HG03439 (cell line): ENCODE measurements around the gene SMAD4.
"Not testable (repeated sequence)": the region's sequence is repeated elsewhere in the genome, so short reads cannot be mapped to it uniquely, and the experiment has no call there.

Experiments
- ATAC-seq: cut with Tn5 transposase; IDR thresholded peaks from one replicate; pipeline ENCODE4 v1.9.1; 2021; ENCODE audit warnings: mild to moderate bottlenecking, moderate library complexity; ENCODE audit not compliant: unreplicated experiment

The SMAD4 gene

DNA sequence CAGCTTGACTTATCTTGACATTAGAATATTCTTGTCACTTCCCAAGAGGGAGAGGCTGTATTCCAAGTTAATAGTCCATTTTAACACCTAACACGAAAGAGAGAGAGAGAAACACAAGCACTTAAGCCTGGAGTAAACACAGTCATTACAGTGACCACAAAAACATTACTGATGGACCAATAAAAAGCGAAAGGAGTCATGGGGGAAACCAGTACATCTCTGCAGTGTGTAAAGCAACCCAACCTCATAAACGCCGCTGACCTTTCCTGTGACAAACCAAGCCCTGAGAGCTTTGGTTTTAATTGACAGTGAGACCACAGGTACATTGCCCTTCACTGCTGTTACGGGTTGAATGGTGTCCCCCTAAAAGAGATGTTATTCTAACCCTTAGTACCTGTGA, 78.3 kb downstream of the SMAD4 start:
- no peak for ATAC-seq

DNA sequence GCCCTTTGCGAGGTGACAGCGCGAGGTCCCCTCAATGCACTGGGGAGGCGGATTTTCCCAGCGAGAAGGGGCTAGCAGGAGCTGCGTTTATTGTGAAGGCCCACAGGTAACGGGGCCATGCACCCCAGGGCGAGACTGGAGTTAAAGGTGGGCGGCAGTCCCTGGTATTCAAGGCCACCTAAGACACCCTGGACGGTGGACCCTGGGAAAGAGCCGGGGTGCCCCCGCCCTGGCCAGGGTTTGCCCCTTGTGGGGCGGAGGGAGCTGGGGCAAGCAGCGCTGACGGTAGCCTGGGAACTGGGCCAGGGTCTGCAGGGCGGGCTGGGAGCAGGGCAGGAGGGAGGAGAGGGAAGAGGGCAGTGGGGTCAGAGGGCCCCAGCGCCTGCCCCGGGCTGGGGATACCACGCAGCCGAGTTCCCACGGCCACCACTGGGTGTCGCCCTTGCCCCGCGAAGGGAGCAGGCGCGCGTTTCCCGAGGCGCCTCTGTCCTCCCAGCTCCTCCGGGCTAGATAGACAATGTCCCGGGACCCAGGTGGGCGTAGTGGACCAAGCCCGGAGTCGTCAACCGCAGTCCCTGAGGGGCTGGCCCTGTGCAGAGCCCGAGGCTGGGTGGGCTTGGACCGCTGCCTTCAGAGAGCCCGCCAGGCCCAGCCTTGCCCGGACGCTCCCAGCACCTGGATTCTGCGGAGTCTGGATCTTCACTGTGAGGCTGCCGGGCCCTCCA, 80.2 kb downstream of the SMAD4 start:
- ATAC-seq = peak; percentile 79

DNA sequence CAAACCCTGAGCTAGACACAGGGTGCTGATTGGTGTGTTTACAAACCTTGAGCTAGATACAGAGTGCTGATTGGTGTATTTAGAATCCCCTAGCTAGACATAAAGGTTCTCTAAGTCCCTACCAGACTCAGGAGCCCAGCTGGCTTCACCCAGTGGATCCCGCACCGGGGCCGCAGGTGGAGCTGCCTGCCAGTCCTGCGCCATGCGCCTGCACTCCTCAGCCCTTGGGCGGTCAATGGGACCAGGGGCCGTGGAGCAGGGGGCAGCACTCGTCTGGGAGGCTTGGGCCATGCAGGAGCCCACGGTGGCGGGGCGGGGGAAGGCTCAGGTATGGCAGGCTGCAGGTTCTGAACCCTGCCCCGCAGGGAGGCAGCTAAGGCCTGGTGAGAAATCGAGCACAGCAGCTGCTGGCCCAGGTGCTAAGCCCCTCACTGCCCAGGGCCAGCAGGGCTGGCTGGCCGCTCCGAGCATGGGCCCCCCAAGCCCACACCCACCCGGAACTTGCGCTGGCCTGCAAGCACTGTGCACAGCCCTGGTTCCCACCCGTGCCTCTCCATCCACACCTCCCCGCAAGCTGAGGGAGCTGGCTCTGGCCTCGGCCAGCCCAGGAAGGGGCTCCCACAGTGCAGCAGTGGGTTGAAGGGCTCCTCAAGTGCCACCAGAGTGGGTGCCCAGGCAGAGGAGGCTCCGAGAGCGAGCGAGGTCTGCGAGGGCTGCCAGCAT, 81.8 kb downstream of the SMAD4 start:
- not testable (repeated sequence) for ATAC-seq

DNA sequence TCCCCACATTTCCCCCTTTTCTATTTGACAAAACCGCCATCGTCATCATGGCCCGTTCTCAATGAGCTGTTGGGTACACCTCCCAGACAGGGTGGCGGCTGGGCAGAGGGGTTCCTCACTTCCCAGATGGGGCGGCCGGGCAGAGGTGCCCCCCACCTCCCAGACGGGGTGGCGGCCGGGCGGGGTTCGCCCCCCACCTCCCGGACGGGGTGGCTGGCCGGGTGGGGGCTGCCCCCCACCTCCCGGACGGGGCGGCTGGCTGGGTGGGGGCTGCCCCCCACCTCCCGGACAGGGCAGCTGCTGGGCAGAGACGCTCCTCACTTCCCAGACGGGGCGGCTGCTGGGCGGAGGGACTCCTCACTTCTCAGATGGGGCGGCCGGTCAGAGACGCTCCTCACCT, 87.0 kb downstream of the SMAD4 start:
- not testable (repeated sequence) for ATAC-seq

DNA sequence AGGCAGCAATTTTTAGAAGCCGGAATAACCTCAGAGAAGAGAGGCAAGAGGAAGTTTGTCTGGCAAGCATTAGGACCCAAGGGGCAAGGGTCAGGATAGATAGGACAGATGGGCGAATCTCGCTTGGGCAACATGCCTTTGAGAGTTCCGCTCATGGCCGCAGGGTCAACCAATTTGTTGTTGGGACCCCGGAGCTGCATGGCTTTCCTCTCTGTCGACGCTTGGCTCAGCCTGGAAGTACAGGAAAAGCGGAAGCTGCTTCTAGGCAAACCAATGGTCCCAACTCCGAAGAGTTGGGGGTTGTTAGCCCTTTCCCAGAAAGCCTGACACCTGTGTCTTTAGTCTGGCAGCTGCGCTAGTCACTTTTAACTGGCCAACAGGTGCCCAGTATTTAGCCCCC, 89.5 kb downstream of the SMAD4 start:
- not testable (repeated sequence) for ATAC-seq

DNA sequence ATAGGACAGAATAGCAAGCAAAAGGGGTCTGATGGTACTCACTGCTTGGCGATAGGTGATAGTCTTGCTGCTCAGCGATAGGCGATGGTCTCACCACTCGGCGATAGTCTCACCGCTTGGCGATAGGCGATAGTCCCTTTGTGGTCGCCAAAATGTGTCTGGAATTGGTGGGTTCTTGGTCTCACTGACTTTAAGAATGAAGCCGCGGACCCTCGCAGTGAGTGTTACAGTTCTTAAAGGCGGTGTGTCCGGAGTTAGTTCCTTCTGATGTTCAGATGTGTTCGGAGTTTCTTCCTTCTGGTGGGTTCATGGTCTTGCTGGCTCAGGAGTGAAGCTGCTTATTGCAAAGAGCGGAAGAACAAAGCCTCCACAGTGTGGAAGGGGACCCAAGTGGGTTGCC, 90.0 kb downstream of the SMAD4 start:
- not testable (repeated sequence) for ATAC-seq

DNA sequence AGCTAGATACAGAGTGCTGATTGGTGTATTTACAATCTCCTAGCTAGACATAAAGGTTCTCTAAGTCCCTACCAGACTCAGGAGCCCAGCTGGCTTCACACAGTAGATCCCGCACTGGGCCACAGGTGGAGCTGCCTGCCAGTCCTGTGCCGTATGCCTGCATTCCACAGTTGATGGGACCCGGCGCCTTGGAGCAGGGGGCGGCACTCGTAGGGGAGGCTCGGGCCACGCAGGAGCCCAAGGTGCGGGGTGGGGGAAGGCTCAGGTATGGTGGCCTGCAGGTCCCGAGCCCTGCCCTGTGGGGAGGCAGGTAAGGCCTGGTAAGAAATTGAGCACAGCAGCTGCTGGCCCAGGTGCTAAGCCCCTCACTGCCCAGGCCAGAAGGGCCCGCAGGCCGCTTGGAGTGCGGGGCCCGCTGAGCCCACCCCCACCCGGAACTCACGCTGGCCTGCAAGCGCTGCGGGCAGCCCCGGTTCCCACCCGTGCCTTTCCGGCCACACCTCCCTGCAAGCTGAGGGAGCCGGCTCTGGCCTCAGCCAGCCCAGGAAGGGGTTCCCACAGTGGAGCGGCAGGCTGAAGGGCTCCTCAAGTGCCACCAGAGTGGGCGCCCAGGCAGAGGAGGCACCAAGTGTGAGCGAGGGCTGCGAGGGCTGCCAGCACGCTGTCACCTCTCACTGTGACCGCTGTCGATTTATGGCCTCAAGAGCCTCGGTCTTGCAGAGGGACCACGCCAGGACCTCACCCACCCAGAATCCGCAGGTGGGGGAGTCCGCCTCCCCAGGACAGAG, 91.0 kb downstream of the SMAD4 start:
- no peak for ATAC-seq

DNA sequence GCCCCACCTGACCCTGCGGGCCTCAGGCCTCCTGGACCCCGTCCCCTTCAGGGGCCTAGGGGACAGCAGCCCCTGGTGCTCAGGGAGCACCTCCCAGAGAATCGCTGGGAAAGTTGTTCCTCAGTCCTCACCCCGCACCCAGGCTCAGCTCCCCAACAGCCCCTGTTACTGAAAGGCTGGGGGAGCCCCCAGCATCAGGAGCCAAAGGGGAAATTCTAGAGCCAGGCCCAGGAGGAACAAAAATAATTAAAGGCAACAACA, 91.5 kb downstream of the SMAD4 start:
- ATAC-seq = no peak

DNA sequence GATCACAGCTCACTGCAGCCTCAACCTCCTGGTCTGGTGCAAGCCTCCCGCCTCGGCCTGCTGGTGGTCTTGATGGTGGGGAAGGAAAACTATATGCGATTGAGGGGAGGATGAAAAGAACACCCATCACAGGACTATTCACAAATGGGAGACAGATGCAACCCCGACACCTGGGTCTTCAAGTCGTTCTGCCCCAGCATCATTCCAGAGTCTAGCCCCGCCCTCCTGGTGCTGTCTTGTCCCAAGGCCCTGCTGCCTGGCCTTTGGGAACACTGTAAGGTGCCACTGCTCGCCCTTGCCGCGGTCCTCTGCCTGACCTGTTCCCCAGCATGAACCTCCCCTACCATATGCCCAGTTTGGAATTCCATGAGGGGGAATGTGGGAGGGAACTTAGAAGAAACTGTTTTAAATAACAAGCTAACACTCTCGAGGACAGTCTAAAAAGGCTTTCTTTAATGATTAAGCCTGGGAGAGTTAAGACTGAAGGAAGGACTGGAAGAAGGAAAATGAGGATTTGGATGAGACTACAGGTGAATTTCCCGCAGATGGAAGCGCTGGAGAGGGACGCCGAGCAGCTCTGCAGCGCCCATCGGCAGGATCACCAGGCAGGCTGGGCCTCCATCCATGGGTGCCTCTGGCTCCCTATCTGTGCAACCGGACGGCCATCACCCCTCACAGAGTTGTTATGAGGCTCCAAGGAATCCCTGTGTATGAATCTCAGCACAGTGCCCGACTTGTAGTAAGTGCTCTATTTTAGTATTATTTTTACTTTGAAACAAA, 92.4 kb downstream of the SMAD4 start:
- ATAC-seq = no peak

DNA sequence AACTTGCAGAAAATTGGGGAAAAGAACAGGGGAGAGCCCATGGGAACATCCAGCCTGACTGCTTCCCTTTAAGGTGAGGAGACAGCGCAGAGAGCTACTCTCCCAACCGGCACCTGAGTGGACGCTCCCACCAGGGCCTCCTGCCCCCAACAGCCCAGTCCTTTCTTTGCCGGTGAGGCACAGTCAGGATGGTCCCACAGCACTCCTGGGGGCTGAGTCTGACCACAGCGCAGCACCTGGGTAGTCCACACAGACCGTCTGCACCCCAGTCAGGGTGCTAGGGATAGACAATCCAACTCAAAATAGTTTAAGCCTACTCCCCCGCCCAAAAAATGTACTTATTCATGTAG, 93.0 kb downstream of the SMAD4 start:
- ATAC-seq = no peak

DNA sequence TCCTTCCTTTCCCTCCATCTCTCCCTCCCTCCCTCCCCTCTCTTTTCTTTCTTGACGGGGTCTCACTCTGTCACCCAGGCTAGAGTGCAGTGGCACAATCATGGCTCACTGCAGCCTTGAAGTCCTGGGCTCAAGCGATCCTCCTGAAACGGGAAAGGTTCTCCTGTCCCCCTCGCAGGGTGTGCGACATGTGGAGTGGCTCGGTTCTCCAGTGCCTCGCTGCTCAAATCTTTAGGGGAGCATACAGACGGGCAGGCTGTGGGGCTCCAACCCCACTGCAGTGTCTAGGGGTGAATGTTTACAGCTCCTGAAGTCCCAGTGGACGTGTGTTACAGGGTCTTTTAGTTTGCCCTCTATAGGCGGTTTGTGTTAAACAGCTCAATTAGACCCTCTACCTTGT, 93.5 kb downstream of the SMAD4 start:
- no peak for ATAC-seq

DNA sequence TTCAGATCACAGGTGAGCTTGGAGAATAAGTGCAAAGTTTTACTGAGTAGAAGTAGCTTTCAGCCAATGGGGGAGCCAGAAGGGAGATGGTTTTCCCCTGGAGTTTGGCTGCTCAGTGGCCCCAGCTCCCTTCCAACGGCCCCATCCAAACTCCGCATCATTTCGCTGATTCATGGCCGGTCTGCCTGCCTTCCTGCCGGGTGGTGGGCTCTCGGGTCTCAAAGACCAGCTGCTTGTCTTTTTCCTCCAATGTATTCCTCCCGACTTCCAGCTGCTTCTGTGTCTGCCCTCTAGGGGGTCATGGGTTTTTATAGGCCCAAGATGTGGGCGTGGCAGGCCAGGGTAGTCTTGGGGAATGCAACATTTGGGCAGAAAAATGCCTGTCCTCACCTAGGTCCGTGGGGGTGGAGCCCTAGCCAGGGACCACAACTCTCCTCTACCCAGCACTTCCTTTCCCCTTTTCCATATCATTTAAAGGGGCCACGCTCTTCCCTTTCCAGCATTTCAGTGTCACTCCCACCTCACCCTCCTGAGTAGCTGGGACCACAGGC, 94.0 kb downstream of the SMAD4 start:
- no peak for ATAC-seq

DNA sequence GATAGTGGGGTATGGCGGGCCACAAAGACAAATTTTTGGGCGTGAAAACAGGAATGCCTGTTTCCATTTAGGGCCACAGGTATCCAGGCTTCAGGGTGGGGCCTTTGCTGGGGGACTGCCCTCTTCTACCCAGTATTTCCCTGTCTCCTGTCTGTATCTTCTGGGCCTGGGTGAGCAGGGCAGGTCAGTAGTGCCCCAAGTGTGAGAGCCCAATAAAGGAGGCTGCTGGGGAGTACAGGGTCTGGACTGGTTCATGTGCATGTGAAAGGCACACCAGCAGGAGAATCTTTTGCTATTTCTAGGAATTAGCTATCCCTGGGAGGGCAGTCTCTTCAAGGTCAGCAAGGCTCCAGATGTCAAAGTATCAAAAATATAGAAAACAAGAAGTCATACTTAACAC, 96.0 kb downstream of the SMAD4 start:
- no peak for ATAC-seq

DNA sequence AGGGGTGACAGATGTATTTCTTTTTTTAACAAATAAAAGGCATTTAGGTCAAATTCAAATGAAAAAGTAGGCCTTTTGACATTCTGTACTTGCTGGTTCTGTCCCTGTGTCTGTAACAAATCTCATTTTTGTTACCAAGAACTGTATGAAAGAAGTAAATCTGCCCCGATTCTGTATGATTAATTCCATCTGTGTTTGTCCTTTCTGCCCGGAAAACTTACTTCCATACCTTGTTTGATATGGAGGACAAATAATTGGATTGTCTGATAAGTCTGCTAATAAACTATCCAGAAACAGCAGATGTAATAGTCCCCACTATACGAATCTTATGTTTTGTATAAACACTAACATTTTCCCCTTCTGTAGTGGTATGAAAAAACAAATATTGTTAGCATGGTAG, 97.7 kb downstream of the SMAD4 start:
- ATAC-seq = no peak

DNA sequence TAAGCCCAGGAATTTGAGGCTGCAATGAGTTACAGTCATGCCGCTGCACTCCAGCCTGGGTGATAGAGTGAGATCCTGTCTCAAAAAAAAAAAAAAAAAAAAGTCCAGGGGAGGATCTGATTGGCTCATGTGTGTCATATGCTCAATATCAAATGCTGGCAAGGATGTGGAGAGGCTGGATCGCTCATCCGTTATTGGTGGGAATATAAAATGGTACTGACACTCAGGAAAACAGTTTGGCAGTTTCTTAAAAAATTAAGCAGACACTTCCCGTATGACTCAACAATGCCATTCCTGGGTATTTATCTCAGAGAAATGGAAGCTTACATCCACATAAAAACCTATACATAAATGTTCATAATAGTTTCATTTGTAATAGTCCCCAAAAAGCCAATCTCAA, 98.5 kb downstream of the SMAD4 start:
- no peak for ATAC-seq

DNA sequence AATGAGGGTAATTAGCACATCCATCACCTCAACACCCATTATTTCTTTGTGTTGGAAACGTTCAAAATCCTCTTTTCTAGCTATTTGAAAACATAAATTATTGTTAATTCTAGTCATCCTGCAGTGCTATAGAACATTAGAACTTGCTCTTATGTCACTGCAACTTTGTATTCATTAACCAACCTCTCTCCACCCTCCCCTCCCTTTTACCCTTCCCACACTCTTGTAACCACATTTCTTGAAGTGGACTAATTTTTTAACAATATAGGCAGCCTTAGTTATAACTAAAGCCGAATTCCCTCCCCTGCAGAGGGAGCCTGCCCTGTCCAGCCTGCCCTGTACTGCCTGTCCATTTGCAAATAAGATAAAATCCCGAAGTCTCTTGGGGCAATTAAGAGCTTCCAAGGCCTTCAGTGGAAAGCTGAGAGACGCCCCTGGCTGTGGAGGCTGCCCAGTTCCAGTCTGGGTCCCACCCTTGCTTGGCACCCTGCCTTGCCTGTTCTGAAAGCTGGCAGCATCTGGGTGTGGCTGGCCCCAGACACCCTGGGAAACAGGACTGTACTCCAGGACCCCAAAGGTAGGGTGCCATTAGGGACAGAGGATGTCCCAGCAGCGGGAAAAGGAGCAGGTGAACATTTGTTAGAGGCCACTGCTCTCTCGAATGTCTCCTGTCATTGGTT, 102.4 kb downstream of the SMAD4 start:
- no peak for ATAC-seq

DNA sequence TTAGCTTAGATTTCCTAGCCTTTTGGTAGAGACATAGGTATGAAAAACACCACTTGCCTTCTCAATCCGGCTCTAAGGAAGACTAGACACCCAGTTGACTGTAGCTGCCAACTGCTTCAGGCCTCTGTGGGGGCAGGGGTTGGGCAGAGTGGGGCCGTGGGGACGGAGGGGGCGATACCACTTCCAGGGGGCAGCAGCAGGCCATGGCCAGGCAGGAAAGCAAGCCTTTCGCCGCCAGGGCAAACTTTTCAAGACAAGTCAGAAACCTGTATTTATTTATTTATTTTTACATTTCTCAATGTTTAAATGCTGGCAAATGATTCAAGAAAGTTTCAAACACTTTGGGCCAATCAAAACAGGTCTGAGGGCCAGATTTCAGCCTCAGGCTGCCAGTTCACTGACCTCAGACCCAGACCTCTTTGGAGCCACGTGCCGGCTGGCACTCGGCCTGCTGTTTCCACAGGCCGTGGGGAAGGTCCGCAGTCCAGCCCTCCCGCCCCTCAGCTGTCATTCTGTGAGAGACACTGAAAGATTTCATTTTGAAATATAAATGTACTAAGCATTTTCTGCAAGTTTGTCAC, 103.7 kb downstream of the SMAD4 start:
- ATAC-seq = no peak
